Activated CD4-positive, alpha-beta T cell treated with anti-CD3 and anti-CD28 coated beads, Interleukin-2, amount 50 U/mL, for 16 hours (primary cell): ENCODE data around the gene PRKAR2B.

Experiments
- DNase-seq: peaks from one replicate; pipeline ENCODE4 v3.0.0-alpha.2; 2020

PRKAR2B gene

DNA sequence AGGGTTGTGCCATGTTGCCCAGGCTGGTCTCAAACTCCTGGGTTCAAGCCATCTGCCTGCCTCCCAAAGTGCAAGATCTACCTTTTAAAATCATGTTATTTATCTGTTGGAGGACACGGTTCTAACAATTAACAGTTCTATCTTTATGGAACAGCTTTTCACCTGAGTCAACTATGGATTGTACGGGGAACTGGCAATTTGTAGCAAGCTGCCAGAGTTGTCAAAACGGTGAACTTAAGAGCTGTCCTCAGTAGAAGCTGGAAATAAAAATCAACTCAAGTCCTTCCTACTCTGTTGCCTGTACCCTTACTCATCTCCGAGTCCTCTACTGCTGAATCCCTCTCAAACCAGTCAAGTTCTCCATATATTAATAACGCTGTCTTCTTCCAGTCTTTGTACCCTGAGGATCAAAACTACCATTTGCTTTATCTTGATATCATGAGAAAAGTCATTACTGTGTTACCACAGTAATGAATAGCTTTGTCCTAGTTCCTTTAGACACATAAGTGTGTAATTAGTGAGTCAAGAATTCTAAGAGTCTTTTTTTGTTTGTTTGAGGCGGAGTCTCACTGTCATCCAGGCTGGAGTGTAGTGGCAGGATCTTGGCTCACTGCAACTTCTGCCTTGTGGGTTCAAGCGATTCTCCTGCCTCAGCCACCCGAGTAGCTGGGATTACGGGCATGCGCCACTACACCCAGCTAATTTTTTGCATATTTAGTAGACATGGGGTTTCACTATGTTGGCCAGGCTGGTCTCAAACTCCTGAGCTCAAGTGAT, 152.5 kb downstream of the PRKAR2B start:
- DNase-seq: no peak

DNA sequence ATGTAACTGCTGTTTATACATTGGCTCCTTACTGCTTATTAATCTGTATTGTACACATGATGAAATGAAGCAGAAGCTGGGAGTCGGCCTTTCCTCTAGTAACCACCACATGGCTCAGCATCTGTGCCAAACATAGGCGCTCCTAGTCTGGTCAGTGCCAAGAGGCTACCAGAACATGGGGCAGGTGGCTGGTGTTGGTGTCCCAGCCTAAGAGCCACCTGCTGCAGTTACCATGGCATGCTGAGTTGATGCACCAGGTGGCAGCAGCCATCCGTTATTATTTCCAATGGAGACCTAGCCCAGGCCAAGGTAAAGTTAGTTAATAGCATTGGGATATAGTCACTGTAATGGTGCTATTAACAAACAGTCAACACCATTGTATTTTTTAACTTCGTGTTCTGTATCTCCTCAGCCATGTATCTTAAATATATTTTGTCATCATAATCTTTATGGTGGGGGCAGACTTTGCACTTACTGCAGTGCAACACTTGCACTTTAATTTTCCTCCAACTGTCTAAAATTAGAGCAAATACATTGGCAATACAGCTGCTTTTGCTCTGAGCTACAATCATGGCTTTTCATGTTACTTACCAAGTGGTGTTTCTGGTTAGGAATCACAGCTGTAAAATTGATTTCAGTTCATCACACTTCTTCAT, 157.4 kb downstream of the PRKAR2B start:
- DNase-seq: peak; percentile 16

DNA sequence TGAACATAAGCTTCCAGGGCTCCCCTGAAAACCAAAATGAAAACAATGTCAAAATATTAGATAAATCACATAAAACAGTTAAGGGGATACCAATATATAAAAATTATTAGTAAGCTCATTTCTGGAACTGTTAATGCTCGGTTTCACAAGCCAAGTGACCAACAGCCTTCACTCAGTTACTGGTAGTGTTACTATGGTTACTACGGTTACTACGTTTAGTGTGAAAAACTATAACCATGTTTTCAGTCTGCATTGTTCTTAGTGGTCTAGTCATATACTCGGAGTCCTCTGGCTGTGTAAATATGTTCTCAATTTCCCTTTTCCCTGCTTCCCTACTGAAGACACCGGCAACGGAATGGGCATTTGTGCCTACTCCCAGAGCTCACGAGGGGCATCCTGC, 159.1 kb downstream of the PRKAR2B start:
- no peak for DNase-seq

DNA sequence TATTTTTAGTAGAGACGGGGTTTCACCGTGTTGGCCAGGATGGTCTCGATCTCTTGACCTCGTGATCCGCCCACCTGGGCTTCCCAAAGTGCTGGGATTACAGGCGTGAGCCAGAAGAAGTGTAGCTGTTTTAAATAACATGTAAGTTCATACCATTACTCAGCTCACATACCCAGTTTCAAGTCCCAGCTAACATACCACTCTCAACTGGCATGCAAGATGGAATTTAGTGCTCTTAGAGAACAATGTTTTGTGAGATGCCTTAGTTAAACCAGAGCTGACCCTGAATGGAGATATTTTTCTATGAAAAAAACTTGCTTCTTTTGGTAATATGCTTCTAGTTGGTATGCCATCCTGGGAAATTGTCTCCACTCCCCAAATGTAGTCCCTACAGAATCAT, 161.6 kb downstream of the PRKAR2B start:
- DNase-seq: no peak

DNA sequence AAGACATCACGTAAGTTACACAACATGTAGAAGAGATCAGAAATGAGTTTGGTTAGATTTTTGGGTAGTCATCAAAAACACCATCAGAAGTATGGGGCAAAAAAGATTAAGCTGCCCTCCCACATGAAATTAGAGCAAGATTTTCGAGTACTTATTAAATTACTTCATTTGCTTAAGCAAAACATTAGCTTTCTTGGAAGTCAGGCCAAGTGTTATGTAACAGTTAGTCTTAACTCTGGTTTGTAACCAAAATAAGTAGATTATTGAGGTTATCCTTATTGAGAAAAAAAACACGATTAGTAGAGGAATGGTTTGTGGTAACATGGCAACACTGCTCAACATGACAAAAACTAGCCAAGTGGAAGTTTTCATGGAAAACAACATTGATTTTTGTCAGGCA, 162.2 kb downstream of the PRKAR2B start:
- DNase-seq: no peak

DNA sequence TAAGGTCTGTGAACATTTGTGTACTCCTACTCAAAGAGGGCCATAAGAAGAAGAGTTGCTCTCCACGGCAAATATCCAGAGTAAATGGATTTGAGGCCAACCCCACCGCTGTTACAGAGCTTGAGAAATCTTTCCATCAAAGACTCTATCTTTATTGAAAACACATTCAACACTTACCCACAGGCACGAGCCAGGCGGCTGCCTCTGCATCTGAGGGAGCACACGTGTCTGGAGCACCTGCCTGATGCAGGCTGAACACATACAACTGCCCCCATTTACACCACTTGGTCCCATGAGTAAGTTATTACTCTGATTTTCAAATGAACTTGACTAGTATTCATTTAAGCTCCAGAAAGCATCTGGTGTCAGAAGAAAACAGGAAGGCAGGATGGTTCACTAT, 163.0 kb downstream of the PRKAR2B start:
- no peak for DNase-seq

DNA sequence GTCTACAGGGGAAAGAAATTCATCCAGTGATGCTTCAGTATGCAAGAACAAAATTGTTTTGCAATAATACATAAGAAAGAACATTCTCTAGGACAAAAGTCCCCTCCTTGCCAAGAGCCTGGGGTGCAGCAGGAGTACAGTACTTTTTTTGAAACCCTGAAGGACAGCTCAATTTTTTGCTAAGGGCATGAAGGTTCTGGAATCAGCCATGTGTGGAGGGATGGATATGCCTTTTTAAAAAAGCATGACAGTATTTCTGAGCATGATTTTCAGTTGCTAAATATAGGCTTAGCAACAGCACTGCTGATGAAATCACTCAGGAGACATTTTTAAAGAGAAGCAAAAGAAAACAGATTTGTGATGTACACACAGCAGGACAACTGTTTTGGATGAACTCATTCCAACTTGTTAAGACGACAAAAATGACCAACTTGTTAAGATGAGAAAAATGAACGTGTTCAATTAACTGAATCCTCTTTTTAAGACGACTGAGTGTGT, 163.6 kb downstream of the PRKAR2B start:
- DNase-seq: no peak

DNA sequence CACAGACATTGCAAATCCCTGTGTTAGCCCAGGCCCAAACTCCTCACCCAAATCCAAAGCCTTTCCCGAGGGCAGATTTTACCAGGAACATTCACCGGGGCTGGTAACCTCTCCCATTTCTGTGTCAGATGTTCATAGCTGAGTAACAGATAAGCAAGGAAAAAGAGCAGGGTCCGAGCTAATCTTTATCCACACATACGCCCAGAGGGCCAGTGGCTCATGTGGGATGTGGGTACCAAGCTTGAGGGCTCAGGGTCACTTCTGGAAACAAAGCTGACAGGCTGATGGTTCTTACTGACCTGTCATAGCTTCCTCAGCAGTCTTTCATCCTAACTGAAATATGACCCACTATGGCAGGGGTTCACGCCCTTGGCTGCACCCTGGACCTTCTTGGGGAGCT, 164.1 kb downstream of the PRKAR2B start:
- DNase-seq: no peak

DNA sequence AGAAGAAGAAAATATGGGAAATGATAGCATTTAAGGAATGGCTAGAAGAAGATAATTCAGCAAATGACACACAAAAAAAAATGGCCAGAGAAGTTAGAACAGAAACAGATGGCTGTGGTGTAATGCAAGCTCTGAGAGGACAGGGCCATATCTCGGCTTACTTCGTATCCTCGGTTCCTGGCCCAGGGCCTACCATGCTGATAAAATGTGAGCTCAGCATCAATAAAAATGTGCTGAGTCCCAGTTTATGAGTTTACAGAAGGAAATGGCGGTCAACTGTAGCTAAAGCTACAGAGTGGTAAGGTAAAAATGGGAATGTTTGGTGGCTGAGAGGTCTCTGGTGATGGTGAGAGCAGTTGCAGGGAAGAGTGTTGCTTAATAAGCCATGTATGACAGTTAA, 165.1 kb downstream of the PRKAR2B start:
- no peak for DNase-seq

DNA sequence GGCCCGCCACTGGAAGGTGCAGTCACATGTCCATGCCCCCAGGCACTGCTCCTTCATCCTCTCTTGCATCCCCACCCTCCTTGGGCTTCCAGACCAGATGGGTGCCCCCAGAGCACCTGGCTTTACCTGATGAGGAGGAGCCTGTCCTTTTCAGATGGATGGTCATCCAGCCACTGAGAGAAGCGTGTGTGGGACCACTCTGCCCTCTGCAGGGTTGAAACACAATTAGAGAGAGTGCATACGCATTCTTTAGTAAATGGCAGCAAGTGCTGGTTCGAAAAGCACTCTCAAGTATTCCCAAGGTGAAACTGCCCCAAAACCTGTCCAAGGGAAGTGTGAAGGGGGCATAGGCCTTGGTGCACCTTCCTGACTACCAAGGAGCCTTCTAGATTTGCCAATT, 165.9 kb downstream of the PRKAR2B start:
- DNase-seq: no peak
